ENCODE data around the gene C4orf36.

C4orf36 gene

GRCh38 chr4:86891762-86892635 is at the start of gene C4orf36:
Gene C4orf36 (minus strand): TSS chr4:86892422. CDS start chr4:86891520, 902 bp downstream.
- no peak for DNase-seq

- no peak for DNase-seq
These were observed 48.8 kb upstream of the C4orf36 start for GRCh38 chr4:86940920-86941460.

DNA sequence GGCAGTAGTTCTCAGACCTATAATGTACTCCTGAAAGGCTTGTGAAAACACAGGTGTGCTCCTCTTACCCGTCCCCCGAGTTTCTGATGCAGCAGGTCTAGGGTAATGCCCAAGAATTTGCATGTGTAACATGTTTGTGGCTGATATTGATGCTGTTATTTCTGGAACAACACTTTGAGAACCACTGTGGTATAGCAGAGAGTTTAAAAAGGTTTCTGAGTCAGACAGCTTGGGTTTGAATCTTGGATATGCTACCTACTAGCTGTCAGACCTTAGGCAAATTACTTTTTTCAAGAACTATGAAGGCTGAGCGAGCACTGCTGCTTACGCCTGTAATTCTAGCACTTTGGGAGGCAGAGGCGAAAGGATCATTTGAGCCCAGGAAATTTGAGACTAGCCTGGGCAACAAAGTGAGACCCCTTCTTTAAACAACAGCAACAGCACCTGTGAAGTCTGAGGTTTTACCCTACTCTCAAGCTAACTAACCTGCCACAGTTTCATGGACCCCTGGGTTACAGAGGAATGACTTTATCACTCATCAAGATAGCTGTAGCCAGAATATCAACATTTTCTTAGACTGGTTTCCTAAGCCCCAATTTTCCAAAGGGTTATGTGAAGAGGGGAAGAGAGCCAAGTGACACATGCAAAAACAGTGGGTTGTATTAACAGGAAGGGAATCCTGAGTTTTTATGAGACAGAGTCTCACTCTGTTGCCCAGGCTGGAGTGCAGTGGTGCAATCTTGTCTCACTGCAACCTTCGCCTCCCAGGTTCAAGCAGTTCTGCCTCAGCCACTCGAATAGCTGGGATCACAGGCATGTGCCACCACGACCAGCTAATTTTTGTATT is 47.7 kb upstream of the C4orf36 start:
- DNase-seq = no peak

DNA sequence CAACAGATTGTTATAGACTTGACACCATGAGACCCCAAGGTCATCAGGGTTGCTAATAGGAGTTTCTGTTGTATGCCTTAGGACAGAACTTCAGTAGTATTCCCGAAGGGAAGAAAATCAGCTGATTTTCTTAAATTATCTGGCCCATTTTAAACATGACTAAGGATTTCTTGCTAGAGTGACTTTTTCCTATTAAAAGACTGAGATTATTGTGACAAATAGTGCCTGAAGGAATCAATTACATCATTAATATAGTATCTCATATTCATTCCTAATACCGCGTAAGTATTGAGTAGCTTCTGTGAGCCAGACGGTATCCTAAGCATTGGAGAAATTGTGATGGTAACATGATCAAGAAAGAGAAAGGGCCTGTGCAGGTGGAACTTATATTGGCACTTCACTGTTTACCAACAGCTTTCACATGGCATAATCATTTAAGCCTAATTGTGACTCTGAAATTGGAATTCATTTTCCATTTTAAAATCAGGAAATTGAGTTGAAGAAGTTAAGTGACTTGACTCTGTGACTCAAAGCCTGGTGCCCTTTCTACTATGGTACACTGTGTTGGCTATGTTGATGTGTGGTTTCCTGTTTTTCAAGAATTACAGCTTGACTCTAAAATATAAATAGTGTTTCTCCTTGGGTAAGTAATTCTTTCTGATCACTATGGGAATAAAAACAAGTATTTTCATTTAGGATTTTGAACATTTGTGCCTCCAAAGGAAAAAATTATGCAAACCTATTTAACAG is 46.7 kb upstream of the C4orf36 start:
- no peak for DNase-seq

DNA sequence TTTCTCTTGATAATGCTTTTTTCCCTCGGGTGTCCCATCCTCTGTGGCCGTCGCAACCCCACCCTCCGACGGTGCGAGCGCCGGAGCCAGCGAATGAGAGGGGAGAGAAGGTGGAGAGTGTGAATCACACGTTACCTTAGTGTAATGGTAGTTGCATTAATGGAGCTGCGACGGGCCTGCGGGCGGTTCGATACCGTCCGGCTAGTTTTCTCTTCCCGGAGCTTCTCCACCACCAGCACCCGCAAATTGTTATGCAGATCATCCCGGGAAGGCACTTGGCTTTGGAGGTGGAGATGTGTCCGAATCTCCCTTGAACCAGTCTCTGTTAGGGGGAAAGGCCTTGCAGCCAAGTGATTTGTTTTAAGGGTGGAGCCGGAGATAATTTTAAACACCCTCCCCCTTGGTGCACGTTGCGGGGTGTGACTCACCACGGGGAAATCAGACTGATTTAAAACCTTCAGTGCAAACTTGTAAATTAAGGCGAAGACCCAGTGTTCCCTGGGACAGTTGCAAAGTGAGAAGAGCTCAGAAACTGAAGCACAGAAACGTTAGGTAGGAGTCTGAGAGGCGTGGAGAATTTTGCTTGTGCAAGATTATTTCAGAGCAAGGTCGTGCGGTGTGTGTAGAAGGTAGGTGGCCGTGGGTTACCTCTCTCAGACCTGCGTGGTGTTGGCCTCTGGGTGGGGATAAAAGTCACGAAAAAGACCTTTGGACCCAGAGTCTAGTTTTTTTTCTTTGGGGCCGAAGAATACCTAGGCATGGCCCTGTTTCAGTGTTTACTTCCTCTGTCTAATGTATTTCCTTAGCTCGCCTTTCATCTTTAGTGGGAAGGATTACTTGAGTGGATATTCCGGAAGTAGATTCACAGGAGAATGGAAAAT is 43.9 kb upstream of the C4orf36 start:
- peak; percentile 16 for DNase-seq

DNA sequence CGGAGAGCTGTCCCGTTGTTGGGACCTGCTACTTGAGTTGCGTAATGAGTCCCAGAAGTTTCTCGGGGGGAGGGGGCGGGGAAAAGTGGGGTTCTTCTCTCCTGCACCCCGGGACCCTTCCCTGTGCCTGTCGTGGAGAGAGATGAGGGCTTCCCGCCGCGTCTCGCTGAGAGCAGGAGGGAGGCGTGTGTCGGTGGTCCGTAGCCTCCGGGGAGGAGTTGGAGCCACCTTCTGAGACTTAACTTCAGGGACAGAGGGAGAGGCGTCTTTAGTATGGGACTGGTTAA is 43.3 kb upstream of the C4orf36 start:
- DNase-seq = peak; percentile 4

DNA sequence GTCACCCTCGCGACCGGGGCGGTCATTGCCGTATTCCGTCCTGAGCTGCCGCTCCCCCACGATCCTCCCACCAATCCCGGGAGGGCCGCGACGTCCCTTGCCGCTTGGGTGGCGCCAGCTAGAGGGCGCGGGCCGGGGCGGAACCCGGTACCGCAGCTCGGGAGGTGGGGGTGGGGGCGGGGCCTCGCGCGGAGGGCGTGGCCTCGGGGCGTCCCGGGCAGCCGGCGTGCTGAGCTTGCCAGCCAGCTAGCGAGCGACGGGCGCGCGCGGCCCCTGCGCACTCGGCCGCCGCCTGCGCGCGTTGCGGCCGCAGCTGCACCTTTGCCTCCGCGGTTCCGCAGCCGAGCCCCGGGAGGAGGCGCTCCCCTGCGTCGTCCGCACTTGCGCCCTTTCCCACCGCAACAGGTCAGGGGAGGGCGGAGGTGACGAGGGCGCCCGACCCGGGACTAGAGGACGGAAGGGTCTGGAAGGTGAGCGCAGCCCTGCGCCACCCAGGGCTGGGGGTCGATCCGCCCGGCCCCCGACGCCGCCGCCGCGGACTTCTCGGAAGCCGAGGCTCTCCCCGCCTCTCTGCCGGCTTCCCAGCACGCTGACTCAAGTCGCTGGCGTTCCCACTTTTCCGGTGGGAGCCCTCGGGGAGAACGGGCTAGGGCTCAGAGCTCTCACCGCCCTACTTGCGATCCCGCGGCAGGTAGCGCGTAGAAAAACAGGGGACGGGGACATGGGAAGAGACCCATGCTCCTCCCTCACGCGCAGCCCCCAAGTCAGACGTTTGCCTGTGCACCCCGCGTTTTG is 42.7 kb upstream of the C4orf36 start, which contains the start of gene AFF1:
Gene AFF1 (plus strand): TSS at position 241 of the 795 bp plus-strand sequence. CDS start 13,523 bp downstream, outside the sequence.
- peak; percentile 42 for DNase-seq

- no peak for DNase-seq
These were observed 42.0 kb upstream of the C4orf36 start for GRCh38 chr4:86934147-86934770.

GRCh38 chr4:86928400-86929255 is 36.4 kb upstream of the C4orf36 start:
- no peak for DNase-seq

- no peak for DNase-seq
These were observed 35.7 kb upstream of the C4orf36 start for GRCh38 chr4:86927843-86928395.

DNA sequence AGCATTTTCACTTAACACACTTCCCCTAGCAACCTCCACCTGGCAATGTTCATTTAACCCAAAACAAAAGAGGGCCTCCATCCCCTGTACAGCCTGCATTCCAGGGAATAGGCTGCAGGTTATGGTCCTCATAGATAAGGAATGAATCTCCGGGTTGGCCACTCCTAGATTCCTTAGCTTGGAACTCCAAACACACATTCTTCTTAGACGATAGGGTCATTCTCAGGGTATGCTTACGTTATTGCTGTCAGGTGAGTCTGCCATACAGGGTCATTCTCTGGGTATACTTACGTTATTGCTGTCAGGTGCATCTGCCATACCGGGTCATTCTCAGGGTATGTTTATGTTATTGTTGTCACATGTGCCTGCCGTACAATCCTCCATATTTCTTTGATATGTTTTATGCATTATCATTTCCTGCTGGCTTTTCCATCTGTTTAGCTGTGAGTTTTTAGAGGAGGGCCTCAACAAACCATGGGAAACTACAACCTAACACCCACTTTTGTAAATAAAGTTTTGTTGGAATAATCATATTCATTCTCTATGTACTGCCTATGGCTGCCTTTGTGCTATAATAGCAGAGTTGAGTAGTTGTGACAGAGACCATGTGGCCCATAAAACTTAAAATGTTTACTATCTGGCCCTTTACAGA is 34.3 kb upstream of the C4orf36 start:
- no peak for DNase-seq

- DNase-seq = no peak
These were observed 32.6 kb upstream of the C4orf36 start for GRCh38 chr4:86924811-86925210.

GRCh38 chr4:86921608-86922252 is 29.5 kb upstream of the C4orf36 start:
- no peak for DNase-seq

DNA sequence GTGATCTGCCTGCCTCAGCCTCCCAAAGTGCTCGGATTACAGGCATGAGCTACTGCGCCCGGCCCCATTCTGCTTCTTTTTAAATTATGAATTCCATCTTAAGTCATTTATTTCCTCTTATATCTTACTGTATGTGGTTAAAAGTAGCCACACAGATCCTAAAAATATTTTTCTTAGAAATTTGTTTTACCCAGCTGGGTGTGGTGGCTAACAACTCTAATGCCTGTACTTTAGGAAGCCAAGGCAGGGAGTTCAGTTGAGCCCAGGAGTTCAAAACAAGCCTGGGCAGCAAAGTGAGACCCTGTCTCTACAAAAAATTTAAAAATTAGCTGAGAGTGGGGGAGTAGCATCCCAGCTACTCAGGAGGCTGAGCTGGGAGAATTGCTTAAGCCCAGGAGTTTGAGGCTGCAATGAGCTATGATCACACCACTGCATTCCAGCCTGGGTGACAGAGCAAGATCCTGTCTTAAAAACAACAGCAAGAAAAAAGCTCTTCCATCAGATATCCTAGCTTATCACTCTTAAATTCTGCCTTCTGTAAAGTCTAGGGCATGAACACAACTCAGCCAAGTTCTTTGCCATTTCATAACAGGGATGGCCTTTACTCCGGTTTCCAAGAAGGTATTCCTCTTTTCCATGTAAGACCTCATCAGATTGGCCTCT is 27.5 kb upstream of the C4orf36 start:
- no peak for DNase-seq

- no peak for DNase-seq
These were observed 26.4 kb upstream of the C4orf36 start for GRCh38 chr4:86918539-86919072.

DNA sequence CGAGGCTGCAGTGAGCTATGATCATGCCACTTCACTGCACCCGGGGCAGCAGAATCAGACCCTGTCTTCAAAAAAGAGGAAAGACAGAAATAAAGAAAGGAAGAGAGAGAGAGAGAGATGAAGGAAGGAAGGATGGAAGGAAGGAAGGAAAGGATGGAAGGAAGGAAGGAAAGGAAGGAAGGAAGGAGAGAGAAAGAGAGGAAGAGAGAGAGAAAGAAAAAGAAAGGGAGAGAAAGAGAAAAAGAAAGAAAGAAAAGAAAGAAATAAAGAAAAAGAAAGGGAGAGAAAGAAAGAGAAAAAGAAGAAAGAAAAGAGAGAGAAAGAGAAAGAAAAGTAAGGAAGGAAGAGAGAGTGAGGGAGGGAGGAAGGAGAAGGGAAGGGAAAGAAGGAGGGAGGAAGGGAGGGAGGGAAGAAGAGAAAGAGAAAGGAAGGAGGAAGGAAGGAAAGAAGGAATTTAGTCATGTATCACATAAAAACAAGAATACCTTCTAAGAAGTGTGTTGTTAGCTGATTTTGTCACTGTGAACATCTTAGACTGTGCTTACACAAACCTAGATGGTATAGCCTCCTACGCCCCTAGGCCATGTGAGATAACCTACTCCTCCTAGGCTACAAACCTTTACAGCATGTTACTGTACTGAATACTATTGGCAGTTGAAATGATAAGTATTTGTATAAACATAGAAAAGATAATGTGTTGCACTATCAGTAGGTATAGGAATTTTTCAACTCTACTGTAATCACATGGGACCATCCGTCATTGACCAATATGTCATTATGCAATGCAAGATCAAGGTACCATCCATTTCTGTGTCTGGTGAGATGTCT is 25.2 kb upstream of the C4orf36 start:
- DNase-seq = no peak
